ENCODE results near the gene NKIRAS1. TPM values are rescaled to one million over a fixed set of nuclear protein-coding genes. Genes with fewer than 3 reads are reported as not detected.
A peak's percentile ranks its signal among the peaks of the same experiment; 100 is the strongest.

Gene NKIRAS1
- total RNA-seq, 1 experiment from 2014 or later, result 12.0 TPM

GRCh38 chr3:23928524-23928923 is 11.7 kb upstream of the NKIRAS1 start:
- no peak for DNase-seq (ENCODE audit: low read depth, low spot score)
- RAD21 ChIA-PET (ENCODE audit: low non-redundant PET in 1 of 2, low total read pairs in 2 of 2, uncharacterized antibody in 2 of 2, unreplicated experiment in 2 of 2), result no interaction called here
- no TSS peak for BruUV-seq (replicated peaks)

More at GRCh38 chr3:23928524-23928923, 11.7 kb upstream of the NKIRAS1 start:
- POLR2A ChIA-PET, result interaction anchor here (0.7 to 5.6 kb wide), 2 partner anchors 11 to 123 kb away, joined by 3 to 69 read pairs; partner anchors contain the start of genes NKIRAS1 and RPL15
- Histone ChIP-seq H3K9ac (ENCODE audit: low read length) (peak overlapping the region; percentile 12; the same call in 1 of the 2 replicates), H3K4me1 (ENCODE audit: control insufficient read depth in 1 of 2, insufficient read depth in 2 of 2, low read length in 2 of 2) (peaks cover 13 to 16% of the 10 kb centered on the region in 2 experiments), H3K79me2 (ENCODE audit: insufficient read depth, low read length) (no peaks in the 10 kb centered on the region), H3K9me2 (ENCODE audit: insufficient read depth) (no peaks in the 10 kb centered on the region), H3K4me3 (replicated peaks in 1 of 2; ENCODE audit: low read depth in 1 of 2, low read length in 2 of 2) (no peak overlapping the region), H3K36me3 (ENCODE audit: control insufficient read depth in 1 of 2, insufficient read depth in 2 of 2, low read length in 2 of 2) (no peaks in the 10 kb centered on the region), H4K20me1 (ENCODE audit: insufficient read depth) (no peaks in the 10 kb centered on the region), H3K9me3 (ENCODE audit: control insufficient read depth in 1 of 2, insufficient read depth in 1 of 2, low read depth in 1 of 2, low read length in 2 of 2) (no peaks in the 10 kb centered on the region), H2AFZ (ENCODE audit: low read depth, low read length, poor library complexity, severe bottlenecking) (peak overlapping the region; percentile 60), H3K27me3 (ENCODE audit: insufficient read depth, low read length) (no peaks in the 10 kb centered on the region), H3K27ac (ENCODE audit: low read depth, low read length) (no peak overlapping the region), H3K4me2 (ENCODE audit: low read length) (peak overlapping the region; percentile 50)
- TF ChIP-seq CBX3 (IDR thresholded peaks at IDR 0.05; ENCODE audit: low read depth), result no peak
- TF ChIP-seq ZBTB33 (IDR thresholded peaks at IDR 0.05; ENCODE audit: extremely low read depth, insufficient replicate concordance, low read length), result no peak
- no peak for TF ChIP-seq ATF3 (IDR thresholded peaks at IDR 0.05)
- no peak for TF ChIP-seq POLR2A (IDR thresholded peaks at IDR 0.05; ENCODE audit: borderline replicate concordance, extremely low read depth, insufficient read depth, insufficient read length)
- no peak for TF ChIP-seq EZH2phosphoT487 (IDR thresholded peaks at IDR 0.05; ENCODE audit: borderline replicate concordance)
- no peak for TF ChIP-seq YY1 (IDR thresholded peaks at IDR 0.05; ENCODE audit: extremely low read depth, insufficient replicate concordance, low read depth, low read length)
- no peak for TF ChIP-seq CTCF (IDR thresholded peaks at IDR 0.05 in 2 of 3, conservative IDR thresholded peaks at IDR 0.05 in 1 of 3; ENCODE audit: borderline replicate concordance in 1 of 3, insufficient read depth in 1 of 3, low read depth in 2 of 3, low read length in 2 of 3)
- no peak for TF ChIP-seq JUND (IDR thresholded peaks at IDR 0.05)
- TF ChIP-seq EZH2 (IDR thresholded peaks at IDR 0.05), result no peak
- no peak for TF ChIP-seq EGR1 (IDR thresholded peaks at IDR 0.05; ENCODE audit: low read depth)
- TF ChIP-seq ZNF274 (IDR thresholded peaks at IDR 0.05; ENCODE audit: low read depth, low read length), result no peak
- TF ChIP-seq POLR2AphosphoS5 (IDR thresholded peaks at IDR 0.05; ENCODE audit: low read depth, low read length), result no peak
- TF ChIP-seq, protein P1, sequence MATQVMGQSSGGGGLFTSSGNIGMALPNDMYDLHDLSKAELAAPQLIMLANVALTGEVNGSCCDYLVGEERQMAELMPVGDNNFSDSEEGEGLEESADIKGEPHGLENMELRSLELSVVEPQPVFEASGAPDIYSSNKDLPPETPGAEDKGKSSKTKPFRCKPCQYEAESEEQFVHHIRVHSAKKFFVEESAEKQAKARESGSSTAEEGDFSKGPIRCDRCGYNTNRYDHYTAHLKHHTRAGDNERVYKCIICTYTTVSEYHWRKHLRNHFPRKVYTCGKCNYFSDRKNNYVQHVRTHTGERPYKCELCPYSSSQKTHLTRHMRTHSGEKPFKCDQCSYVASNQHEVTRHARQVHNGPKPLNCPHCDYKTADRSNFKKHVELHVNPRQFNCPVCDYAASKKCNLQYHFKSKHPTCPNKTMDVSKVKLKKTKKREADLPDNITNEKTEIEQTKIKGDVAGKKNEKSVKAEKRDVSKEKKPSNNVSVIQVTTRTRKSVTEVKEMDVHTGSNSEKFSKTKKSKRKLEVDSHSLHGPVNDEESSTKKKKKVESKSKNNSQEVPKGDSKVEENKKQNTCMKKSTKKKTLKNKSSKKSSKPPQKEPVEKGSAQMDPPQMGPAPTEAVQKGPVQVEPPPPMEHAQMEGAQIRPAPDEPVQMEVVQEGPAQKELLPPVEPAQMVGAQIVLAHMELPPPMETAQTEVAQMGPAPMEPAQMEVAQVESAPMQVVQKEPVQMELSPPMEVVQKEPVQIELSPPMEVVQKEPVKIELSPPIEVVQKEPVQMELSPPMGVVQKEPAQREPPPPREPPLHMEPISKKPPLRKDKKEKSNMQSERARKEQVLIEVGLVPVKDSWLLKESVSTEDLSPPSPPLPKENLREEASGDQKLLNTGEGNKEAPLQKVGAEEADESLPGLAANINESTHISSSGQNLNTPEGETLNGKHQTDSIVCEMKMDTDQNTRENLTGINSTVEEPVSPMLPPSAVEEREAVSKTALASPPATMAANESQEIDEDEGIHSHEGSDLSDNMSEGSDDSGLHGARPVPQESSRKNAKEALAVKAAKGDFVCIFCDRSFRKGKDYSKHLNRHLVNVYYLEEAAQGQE (IDR thresholded peaks at IDR 0.05; ENCODE audit: low read depth), result no peak
- TF ChIP-seq CEBPB (IDR thresholded peaks at IDR 0.05; ENCODE audit: low read depth), result no peak
- CTCF ChIA-PET, result no interaction called here
- intact Hi-C loops (cut with micrococcal nuclease), result loop anchor here (2.0 kb wide), 1 partner anchor 16 kb away; the partner anchor contains the start of gene NR1D2
- ATAC-seq, result peak; percentile 59

Data from HCT116 (cell line).